ENCODE results near the gene CCNG1. TPM values are rescaled to one million over a fixed set of nuclear protein-coding genes. Genes with fewer than 3 reads are reported as not detected.
"Not testable (repeated sequence)": the region's sequence is repeated elsewhere in the genome, so short reads cannot be mapped to it uniquely, and the experiment has no call there.

CCNG1 gene
- total and polyA plus RNA-seq, 4 donors, result 31.2 to 130 (median 64.5) TPM

DNA sequence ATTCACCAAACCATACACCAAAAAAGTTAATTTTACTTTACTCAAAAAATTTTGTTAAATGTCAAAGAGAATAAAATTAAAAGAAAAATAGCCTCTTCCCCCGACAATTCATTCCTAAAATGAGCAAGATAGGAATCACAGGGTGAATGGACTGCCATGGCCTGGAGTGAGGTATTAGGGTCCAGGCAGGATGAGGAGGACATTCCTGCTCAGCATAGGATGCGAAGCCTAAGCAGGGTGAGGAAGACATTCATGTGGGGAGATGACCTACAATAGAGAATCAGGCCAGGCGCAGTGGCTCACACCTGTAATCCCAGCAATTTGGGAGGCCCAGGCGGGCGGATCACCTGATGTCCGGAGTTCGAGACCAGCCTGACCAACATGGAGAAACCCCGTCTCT is 14.1 kb downstream of the CCNG1 start:
- H3K9me3 ChIP-seq (ENCODE audit: control insufficient read depth in 4 of 4, insufficient read depth in 3 of 4, low read length in 3 of 4), result no peaks in the 10 kb centered on the region
- no peak overlapping the region for H3K4me3 ChIP-seq
- H3K27me3 ChIP-seq (ENCODE audit: control insufficient read depth in 3 of 3, insufficient read depth in 3 of 3, low read length in 2 of 3), result no peaks in the 10 kb centered on the region
- H3K27ac ChIP-seq (ENCODE audit: low read depth in 1 of 2, low read length in 1 of 2), result no peak overlapping the region
- H3K4me1 ChIP-seq (ENCODE audit: control insufficient read depth in 5 of 5, insufficient read depth in 5 of 5, low read length in 5 of 5), result no peaks in the 10 kb centered on the region
- 97 to 98% methylated on average over 8 of the region's 8 CpGs for WGBS, 2 donors
- no peak for DNase-seq
- TF ChIP-seq, protein P1, sequence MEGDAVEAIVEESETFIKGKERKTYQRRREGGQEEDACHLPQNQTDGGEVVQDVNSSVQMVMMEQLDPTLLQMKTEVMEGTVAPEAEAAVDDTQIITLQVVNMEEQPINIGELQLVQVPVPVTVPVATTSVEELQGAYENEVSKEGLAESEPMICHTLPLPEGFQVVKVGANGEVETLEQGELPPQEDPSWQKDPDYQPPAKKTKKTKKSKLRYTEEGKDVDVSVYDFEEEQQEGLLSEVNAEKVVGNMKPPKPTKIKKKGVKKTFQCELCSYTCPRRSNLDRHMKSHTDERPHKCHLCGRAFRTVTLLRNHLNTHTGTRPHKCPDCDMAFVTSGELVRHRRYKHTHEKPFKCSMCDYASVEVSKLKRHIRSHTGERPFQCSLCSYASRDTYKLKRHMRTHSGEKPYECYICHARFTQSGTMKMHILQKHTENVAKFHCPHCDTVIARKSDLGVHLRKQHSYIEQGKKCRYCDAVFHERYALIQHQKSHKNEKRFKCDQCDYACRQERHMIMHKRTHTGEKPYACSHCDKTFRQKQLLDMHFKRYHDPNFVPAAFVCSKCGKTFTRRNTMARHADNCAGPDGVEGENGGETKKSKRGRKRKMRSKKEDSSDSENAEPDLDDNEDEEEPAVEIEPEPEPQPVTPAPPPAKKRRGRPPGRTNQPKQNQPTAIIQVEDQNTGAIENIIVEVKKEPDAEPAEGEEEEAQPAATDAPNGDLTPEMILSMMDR (IDR thresholded peaks at IDR 0.05; ENCODE audit: control extremely low read depth, extremely low read depth), result no peak
- no peak overlapping the region for H3K9ac ChIP-seq (ENCODE audit: insufficient read depth in 1 of 2, low read length in 2 of 2)
- peaks cover 5 to 29% (median 17%) of the 10 kb centered on the region in 4 donors for H3K36me3 ChIP-seq (ENCODE audit: control insufficient read depth in 4 of 4, insufficient read depth in 4 of 4, low read length in 4 of 4)
- no peak for ATAC-seq (ENCODE audit: insufficient read depth, low FRiP score)

DNA sequence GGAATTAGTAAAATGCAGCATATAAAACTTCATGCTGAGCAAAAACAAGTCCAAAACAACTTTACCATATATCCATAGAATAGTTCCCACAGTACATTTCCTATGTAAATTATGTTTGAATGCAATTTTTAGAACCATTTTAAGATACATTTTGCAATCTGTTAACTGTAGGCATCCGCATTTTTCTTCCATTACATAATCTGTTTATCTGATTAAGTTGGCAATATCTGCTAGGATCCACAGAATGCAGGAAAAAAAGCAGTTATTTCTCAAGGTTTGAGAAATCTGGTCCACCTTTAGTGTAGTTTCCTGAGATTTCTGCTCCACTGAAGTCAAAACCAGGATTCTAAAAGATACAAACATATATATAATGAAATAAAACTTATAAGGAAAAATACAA is 16.3 kb downstream of the CCNG1 start:
- no peak for DNase-seq
- H3K27ac ChIP-seq (ENCODE audit: low read depth in 1 of 2, low read length in 1 of 2), result no peak overlapping the region
- WGBS, 2 donors, result 40 to 67% methylated on average over 1 of the region's 1 CpG
- no peak overlapping the region for H3K9ac ChIP-seq (ENCODE audit: insufficient read depth in 1 of 2, low read length in 2 of 2)
- ATAC-seq (ENCODE audit: insufficient read depth, low FRiP score), result no peak
- no peak overlapping the region for H3K4me3 ChIP-seq
- H3K9me3 ChIP-seq (ENCODE audit: control insufficient read depth in 4 of 4, insufficient read depth in 3 of 4, low read length in 3 of 4), result no peaks in the 10 kb centered on the region
- TF ChIP-seq, protein P1 (IDR thresholded peaks at IDR 0.05; ENCODE audit: control extremely low read depth, extremely low read depth), result no peak
- no peaks in the 10 kb centered on the region for H3K27me3 ChIP-seq (ENCODE audit: control insufficient read depth in 3 of 3, insufficient read depth in 3 of 3, low read length in 2 of 3)
- H3K36me3 ChIP-seq (ENCODE audit: control insufficient read depth in 4 of 4, insufficient read depth in 4 of 4, low read length in 4 of 4), result peaks cover 3 to 16% (median 13%) of the 10 kb centered on the region in 4 donors
- H3K4me1 ChIP-seq (ENCODE audit: control insufficient read depth in 5 of 5, insufficient read depth in 5 of 5, low read length in 5 of 5), result peaks cover 0 to 5% (median 2%) of the 10 kb centered on the region in 5 donors

DNA sequence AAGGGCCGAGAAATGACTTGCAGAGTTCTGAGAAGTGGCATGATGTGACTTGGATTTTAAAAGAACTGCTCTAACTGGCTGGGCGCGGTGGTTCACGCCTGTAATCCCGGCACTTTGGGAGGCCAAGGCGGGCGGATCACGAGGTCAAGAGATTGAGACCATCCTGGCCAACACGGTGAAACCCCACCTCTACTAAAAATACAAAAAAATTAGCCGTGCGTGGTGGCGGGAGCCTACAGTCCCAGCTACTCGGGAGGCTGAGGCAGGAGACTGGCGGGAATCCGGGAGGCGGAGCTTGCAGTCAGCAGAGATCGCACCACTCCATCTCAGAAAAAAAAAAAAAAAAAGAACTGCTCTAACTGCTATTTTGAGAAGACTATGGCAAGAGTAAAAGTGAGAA is 18.0 kb downstream of the CCNG1 start:
- H3K27ac ChIP-seq (ENCODE audit: low read depth in 1 of 2, low read length in 1 of 2); H3K9ac ChIP-seq (ENCODE audit: insufficient read depth in 1 of 2, low read length in 2 of 2); H3K4me3 ChIP-seq; DNase-seq; H3K27me3 ChIP-seq (ENCODE audit: control insufficient read depth in 3 of 3, insufficient read depth in 3 of 3, low read length in 2 of 3); ATAC-seq (ENCODE audit: insufficient read depth, low FRiP score); H3K9me3 ChIP-seq (ENCODE audit: control insufficient read depth in 4 of 4, insufficient read depth in 3 of 4, low read length in 3 of 4): not testable (repeated sequence)
- H3K4me1 ChIP-seq (ENCODE audit: control insufficient read depth in 5 of 5, insufficient read depth in 5 of 5, low read length in 5 of 5), result peaks cover 0 to 11% (median 2%) of the 10 kb centered on the region in 5 donors
- H3K36me3 ChIP-seq (ENCODE audit: control insufficient read depth in 4 of 4, insufficient read depth in 4 of 4, low read length in 4 of 4), result peaks cover 3 to 15% (median 8%) of the 10 kb centered on the region in 4 donors
- WGBS, 2 donors, result 94 to 98% methylated on average over 17 of the region's 17 CpGs

DNA sequence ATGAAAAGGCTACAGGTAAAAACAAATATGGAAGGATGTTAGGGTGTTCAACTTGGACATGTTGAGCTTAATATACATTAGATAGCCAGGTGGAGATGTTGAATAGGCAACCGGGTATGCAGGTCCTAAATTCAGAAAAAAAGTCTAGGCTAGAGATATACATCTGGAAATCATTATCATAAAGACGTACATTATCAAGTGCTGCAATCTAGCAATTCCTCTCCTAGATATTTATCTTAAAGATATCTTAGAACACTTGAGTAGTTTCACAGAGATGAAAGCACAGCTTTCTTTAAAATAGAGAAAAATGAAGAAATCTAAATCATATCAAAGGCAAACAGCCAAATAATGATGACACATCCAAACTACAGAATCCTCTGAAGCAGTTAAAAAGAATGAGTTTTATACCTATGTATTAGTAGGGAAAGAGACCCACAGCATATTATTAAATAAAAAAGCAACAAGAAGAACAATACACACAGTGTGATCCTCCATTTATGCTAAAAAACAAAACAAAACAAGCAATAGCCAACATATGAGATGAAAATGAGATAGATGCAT is 18.7 kb downstream of the CCNG1 start:
- peaks cover 0 to 11% (median 2%) of the 10 kb centered on the region in 5 donors for H3K4me1 ChIP-seq (ENCODE audit: control insufficient read depth in 5 of 5, insufficient read depth in 5 of 5, low read length in 5 of 5)
- H3K9me3 ChIP-seq (ENCODE audit: control insufficient read depth in 4 of 4, insufficient read depth in 3 of 4, low read length in 3 of 4), result no peaks in the 10 kb centered on the region
- no peak overlapping the region for H3K4me3 ChIP-seq
- H3K36me3 ChIP-seq (ENCODE audit: control insufficient read depth in 4 of 4, insufficient read depth in 4 of 4, low read length in 4 of 4), result peaks cover 0 to 15% (median 8%) of the 10 kb centered on the region in 4 donors
- no peak overlapping the region for H3K27ac ChIP-seq (ENCODE audit: low read depth in 1 of 2, low read length in 1 of 2)
- no peaks in the 10 kb centered on the region for H3K27me3 ChIP-seq (ENCODE audit: control insufficient read depth in 3 of 3, insufficient read depth in 3 of 3, low read length in 2 of 3)
- 91 to 93% methylated on average over 2 of the region's 2 CpGs for WGBS, 2 donors
- no peak overlapping the region for H3K9ac ChIP-seq (ENCODE audit: insufficient read depth in 1 of 2, low read length in 2 of 2)
- no peak for DNase-seq
- TF ChIP-seq, protein P1 (IDR thresholded peaks at IDR 0.05; ENCODE audit: control extremely low read depth, extremely low read depth), result no peak
- ATAC-seq (ENCODE audit: insufficient read depth, low FRiP score), result no peak
